ENCODE measurements around the gene RMND1.

Gene RMND1

DNA sequence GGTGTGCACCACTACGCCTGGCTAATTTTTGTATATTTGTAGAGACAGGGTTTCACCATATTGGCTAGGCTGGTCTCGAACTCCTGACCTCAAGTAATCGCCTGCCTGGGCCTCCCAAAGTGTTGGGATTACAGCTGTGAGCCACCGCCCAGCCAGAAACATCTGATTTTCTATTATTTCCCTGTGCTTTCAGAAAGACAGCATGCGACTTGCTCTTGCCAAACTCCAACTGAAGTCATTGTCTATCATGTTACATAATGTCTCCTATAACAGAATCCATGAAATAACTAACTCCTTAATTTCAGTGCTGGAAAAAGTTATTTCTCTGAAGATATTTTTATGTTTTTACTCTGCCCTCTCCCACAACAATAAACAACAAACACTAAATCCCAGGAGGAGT is 8.5 kb downstream of the RMND1 start:
- TF ChIP-seq CTBP1 (IDR thresholded peaks at IDR 0.05; ENCODE audit: borderline replicate concordance), result no peak
- TF ChIP-seq FOXA1 (IDR thresholded peaks at IDR 0.05), result no peak
- TF ChIP-seq BHLHE40 (IDR thresholded peaks at IDR 0.05; ENCODE audit: borderline replicate concordance), result no peak
- no peak for TF ChIP-seq SP1 (IDR thresholded peaks at IDR 0.05)
- TF ChIP-seq TARDBP (IDR thresholded peaks at IDR 0.05), result no peak
- no peak for TF ChIP-seq LEF1 (IDR thresholded peaks at IDR 0.05; ENCODE audit: borderline replicate concordance)
- TF ChIP-seq HDGF (IDR thresholded peaks at IDR 0.05; ENCODE audit: borderline replicate concordance), result no peak
- TF ChIP-seq ELF4 (IDR thresholded peaks at IDR 0.05), result no peak
- TF ChIP-seq ZNF384 (IDR thresholded peaks at IDR 0.05), result no peak
- no peak for TF ChIP-seq ARNT (IDR thresholded peaks at IDR 0.05)
- TF ChIP-seq FOXK2 (IDR thresholded peaks at IDR 0.05), result no peak
- no peak for TF ChIP-seq FOXM1 (IDR thresholded peaks at IDR 0.05; ENCODE audit: borderline replicate concordance)
- ChIA-PET POLR2A (no interaction called here), CTCF (no interaction called here)
- no peak for DNase-seq (ENCODE audit: extremely low spot score)

DNA sequence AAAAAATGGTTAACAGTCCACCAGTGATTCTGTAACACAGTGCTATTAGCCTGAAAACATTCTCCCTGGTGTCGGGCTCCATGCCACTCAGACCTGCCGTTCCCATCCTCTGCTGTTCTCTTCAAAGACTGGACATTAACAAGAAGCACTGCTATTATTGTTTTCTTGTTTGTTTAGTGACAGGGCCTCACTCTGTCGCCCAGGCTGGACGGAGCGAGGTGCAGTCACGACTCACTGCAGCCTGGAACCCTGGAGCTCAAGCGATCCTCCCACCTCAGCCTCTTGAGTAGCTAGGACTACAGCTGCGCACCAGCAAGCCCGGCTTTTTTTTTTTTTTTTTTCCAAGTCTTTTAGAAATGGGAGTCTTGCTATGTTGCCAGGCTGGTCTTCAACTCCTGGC is 9.6 kb downstream of the RMND1 start:
- POLR2A ChIA-PET, result interaction anchor here (1.4 kb wide), 1 partner anchor 10 kb away, joined by 5 read pairs; the partner anchor contains the start of gene RMND1
- CTCF ChIA-PET, result no interaction called here
- TF ChIP-seq ELF4 (IDR thresholded peaks at IDR 0.05) (no peak), FOXA1 (IDR thresholded peaks at IDR 0.05) (no peak), NFRKB (IDR thresholded peaks at IDR 0.05) (no peak), SUZ12 (IDR thresholded peaks at IDR 0.05) (no peak), FOXK2 (IDR thresholded peaks at IDR 0.05) (no peak), ZNF384 (IDR thresholded peaks at IDR 0.05) (no peak), L3MBTL2 (conservative IDR thresholded peaks at IDR 0.05) (no peak), TARDBP (IDR thresholded peaks at IDR 0.05) (no peak), HDGF (IDR thresholded peaks at IDR 0.05; ENCODE audit: borderline replicate concordance) (no peak), LEF1 (IDR thresholded peaks at IDR 0.05; ENCODE audit: borderline replicate concordance) (no peak), ARNT (IDR thresholded peaks at IDR 0.05) (no peak), BHLHE40 (IDR thresholded peaks at IDR 0.05; ENCODE audit: borderline replicate concordance) (no peak), FOXM1 (IDR thresholded peaks at IDR 0.05; ENCODE audit: borderline replicate concordance) (no peak), CTBP1 (IDR thresholded peaks at IDR 0.05; ENCODE audit: borderline replicate concordance) (no peak), SP1 (IDR thresholded peaks at IDR 0.05) (no peak)
- TF ChIP-seq, protein P1, sequence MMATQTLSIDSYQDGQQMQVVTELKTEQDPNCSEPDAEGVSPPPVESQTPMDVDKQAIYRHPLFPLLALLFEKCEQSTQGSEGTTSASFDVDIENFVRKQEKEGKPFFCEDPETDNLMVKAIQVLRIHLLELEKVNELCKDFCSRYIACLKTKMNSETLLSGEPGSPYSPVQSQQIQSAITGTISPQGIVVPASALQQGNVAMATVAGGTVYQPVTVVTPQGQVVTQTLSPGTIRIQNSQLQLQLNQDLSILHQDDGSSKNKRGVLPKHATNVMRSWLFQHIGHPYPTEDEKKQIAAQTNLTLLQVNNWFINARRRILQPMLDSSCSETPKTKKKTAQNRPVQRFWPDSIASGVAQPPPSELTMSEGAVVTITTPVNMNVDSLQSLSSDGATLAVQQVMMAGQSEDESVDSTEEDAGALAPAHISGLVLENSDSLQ (IDR thresholded peaks at IDR 0.05), result no peak
- no peak for DNase-seq (ENCODE audit: extremely low spot score)

DNA sequence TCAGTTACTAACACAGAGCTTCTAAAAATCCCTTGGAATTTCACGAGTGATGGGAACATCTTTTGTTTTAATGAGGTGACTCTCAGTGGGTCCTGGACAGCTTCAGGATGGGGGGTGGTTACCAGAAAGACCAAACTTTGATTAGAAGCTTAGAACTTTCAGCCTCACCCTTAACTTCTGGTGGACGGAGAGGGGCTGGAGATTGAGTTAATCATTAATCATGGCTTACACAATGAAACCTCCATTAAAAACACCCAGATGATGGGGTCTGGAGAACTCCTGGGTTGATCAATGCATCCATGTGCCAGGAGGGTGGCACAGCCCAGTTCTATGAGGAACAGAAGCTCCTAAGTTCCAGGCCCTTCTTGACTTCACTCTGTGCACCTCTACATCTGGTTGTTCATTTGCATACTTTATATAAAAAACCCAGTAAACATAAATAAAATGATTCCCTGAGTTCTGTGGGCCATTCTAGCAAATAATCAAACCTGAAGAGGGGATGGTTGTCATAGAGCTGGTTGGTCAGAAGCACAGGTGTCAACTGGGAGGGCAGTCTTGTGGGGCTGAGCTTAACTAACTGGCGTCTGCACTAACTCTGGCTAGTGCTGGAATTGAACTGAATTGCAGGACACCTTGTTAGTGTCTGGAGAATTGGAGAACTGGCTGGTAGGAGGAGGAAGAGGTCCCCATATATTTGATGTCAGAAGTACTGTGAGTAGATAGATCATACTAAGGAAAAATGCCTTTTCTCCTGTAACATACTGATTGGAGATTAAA is 10.3 kb downstream of the RMND1 start:
- CTCF ChIA-PET, result interaction anchor here (0.6 kb wide), 4 partner anchors 26 to 415 kb away, joined by 3 to 9 read pairs (median 4); no protein-coding TSS in a partner anchor
- TF ChIP-seq L3MBTL2 (conservative IDR thresholded peaks at IDR 0.05) (no peak), TARDBP (IDR thresholded peaks at IDR 0.05) (no peak), HDGF (IDR thresholded peaks at IDR 0.05; ENCODE audit: borderline replicate concordance) (no peak), CTBP1 (IDR thresholded peaks at IDR 0.05; ENCODE audit: borderline replicate concordance) (no peak), FOXA1 (IDR thresholded peaks at IDR 0.05) (no peak), LEF1 (IDR thresholded peaks at IDR 0.05; ENCODE audit: borderline replicate concordance) (no peak), FOXK2 (IDR thresholded peaks at IDR 0.05) (no peak)
- TF ChIP-seq, protein P1 (IDR thresholded peaks at IDR 0.05), result no peak
- no peak for DNase-seq (ENCODE audit: extremely low spot score)
- POLR2A ChIA-PET, result interaction anchor here (1.0 to 1.4 kb wide), 2 partner anchors 10 to 48 kb away, joined by 4 to 5 read pairs; partner anchors contain the start of gene RMND1

DNA sequence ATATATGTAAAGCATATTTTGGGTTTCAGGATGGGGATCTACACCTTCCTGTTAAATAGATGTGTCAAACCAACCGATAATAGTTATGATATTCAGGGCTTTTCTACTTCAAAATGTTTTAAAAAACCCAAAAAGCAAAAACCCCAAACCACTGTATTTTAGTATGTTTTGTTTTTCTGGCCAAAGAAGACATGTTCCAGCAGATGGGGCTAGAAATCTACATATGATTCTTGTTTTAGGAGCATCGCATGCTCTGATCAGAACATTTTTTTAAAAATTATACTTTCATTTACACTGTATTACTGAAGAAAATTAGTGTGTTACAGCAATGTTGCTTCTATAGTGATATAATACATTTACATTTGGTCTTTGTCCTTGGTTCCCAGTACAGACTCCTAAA is 11.0 kb downstream of the RMND1 start:
- ChIA-PET CTCF (interaction anchor here (0.6 to 0.8 kb wide), 3 partner anchors 27 to 761 kb away, joined by 4 to 5 read pairs (median 4); no protein-coding TSS in a partner anchor), POLR2A (interaction anchor here (1.0 kb wide), 1 partner anchor 47 kb away, joined by 4 read pairs; no protein-coding TSS in a partner anchor)
- no peak for DNase-seq (ENCODE audit: extremely low spot score)
- TF ChIP-seq HDGF (IDR thresholded peaks at IDR 0.05; ENCODE audit: borderline replicate concordance) (no peak), TARDBP (IDR thresholded peaks at IDR 0.05) (no peak), FOXM1 (IDR thresholded peaks at IDR 0.05; ENCODE audit: borderline replicate concordance) (no peak), FOXK2 (IDR thresholded peaks at IDR 0.05) (no peak), LEF1 (IDR thresholded peaks at IDR 0.05; ENCODE audit: borderline replicate concordance) (no peak)
- TF ChIP-seq, protein P1 (IDR thresholded peaks at IDR 0.05), result no peak

DNA sequence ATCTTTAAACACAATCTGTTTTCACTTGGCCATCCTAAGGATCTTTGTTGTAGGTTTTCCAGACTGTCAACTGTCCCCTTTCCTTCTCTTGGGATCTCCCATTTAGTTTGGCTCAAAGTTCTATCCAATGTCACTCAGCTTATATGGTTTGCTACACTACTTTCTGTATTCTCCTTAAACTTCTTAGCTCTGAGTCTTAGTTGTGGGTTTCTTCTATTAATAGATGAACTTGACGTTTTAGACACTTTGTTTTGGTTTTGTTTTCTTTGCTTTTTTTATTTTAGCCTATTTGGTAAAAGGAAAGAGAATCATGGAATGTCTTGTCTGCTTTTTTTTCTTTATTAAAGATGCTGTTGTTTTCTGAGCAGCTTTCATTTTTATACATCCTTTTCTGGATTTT is 11.4 kb downstream of the RMND1 start:
- CTCF ChIA-PET, result interaction anchor here (0.8 kb wide), 1 partner anchor 761 kb away, joined by 4 read pairs; no protein-coding TSS in a partner anchor
- POLR2A ChIA-PET, result no interaction called here
- no peak for DNase-seq (ENCODE audit: extremely low spot score)
- no peak for TF ChIP-seq LEF1 (IDR thresholded peaks at IDR 0.05; ENCODE audit: borderline replicate concordance)
- no peak for TF ChIP-seq SP1 (IDR thresholded peaks at IDR 0.05)
- TF ChIP-seq ELF4 (IDR thresholded peaks at IDR 0.05), result no peak
- TF ChIP-seq CTBP1 (IDR thresholded peaks at IDR 0.05; ENCODE audit: borderline replicate concordance), result no peak
- no peak for TF ChIP-seq FOXK2 (IDR thresholded peaks at IDR 0.05)
- TF ChIP-seq, protein P1 (IDR thresholded peaks at IDR 0.05), result no peak
- TF ChIP-seq L3MBTL2 (conservative IDR thresholded peaks at IDR 0.05), result no peak
- no peak for TF ChIP-seq NFRKB (IDR thresholded peaks at IDR 0.05)
- no peak for TF ChIP-seq BHLHE40 (IDR thresholded peaks at IDR 0.05; ENCODE audit: borderline replicate concordance)
- no peak for TF ChIP-seq ZNF384 (IDR thresholded peaks at IDR 0.05)
- TF ChIP-seq FOXA1 (IDR thresholded peaks at IDR 0.05), result no peak
